ENCODE results near the gene TEAD1. TPM values are rescaled to one million over a fixed set of nuclear protein-coding genes. Genes with fewer than 3 reads are reported as not detected.

Gene TEAD1
- total RNA-seq, 2 donors from 2014 or later: 76.4 to 94.4 TPM

DNA sequence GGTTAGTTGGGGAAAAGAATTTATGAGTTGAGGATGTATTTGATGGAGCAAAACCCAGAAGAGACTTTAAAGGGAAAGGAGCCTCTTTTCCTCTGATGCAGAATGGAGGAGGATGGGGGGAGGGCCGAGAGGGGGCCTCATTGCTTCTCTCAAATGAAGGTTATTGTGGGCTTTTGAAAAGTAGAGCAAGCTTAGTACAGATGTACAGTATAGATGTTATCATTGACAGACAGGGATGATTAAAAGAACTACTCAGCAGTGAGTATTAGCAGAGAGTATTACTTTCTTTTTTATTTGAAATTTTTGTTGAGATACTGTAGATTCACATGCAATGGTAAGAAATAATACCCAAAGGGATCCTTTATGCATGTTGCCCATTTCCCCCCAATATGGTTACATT, 98.1 kb downstream of the TEAD1 start:
- H3K27me3 ChIP-seq (ENCODE audit: control insufficient read depth, insufficient read depth, low read length, poor library complexity, severe bottlenecking): no peaks in the 10 kb centered on the region
- Mint-ChIP-seq H3K4me3 (no peak overlapping the region), H3K36me3 (ENCODE audit: low read depth) (peaks cover 9% of the 10 kb centered on the region), H3K27me3 (ENCODE audit: insufficient read depth) (no peaks in the 10 kb centered on the region), H3K27ac (no peak overlapping the region), H3K4me1 (peaks cover 25% of the 10 kb centered on the region), H3K9me3 (no peaks in the 10 kb centered on the region)
- no peak overlapping the region for H3K4me3 ChIP-seq (ENCODE audit: low read length)
- no peaks in the 10 kb centered on the region for H3K9me3 ChIP-seq (ENCODE audit: control insufficient read depth, low read length)
- WGBS, 2 experiments (ENCODE audit: insufficient coverage in 1 of 2, insufficient read length in 1 of 2): 100% methylated on average over 1 of the region's 1 CpG
- DNase-seq: no peak
- peaks cover 61% of the 10 kb centered on the region for H3K36me3 ChIP-seq (ENCODE audit: control insufficient read depth, insufficient read depth, low read length)
- no peak overlapping the region for H3K9ac ChIP-seq (ENCODE audit: extremely low read depth, low read length, poor library complexity, severe bottlenecking)
- no peaks in the 10 kb centered on the region for H3K4me1 ChIP-seq (ENCODE audit: control insufficient read depth, insufficient read depth, low read length)
- TF ChIP-seq, protein P1, sequence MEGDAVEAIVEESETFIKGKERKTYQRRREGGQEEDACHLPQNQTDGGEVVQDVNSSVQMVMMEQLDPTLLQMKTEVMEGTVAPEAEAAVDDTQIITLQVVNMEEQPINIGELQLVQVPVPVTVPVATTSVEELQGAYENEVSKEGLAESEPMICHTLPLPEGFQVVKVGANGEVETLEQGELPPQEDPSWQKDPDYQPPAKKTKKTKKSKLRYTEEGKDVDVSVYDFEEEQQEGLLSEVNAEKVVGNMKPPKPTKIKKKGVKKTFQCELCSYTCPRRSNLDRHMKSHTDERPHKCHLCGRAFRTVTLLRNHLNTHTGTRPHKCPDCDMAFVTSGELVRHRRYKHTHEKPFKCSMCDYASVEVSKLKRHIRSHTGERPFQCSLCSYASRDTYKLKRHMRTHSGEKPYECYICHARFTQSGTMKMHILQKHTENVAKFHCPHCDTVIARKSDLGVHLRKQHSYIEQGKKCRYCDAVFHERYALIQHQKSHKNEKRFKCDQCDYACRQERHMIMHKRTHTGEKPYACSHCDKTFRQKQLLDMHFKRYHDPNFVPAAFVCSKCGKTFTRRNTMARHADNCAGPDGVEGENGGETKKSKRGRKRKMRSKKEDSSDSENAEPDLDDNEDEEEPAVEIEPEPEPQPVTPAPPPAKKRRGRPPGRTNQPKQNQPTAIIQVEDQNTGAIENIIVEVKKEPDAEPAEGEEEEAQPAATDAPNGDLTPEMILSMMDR (conservative IDR thresholded peaks at IDR 0.05): no peak
- no peak overlapping the region for H3K27ac ChIP-seq (ENCODE audit: low read depth, low read length)

DNA sequence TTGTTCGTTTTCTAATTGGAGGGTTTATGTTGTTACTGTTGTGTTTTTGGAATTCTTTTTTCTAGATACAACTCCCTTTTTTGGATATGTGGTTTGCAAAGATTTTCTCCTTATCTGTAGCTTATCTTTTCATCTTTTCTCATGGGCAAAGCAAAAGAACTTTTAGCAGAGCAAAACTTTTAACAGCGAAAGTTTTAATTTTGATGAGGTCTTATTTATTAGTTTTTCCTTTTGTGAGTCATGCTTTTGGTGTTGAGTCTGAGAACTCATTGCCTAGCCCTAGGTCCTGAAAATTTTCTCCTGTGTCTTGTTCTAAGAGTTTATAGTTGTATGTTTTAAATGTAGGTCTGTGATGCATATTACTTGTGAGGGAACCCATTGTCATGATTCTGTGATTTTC, 99.4 kb downstream of the TEAD1 start:
- Histone ChIP-seq H3K27me3 (ENCODE audit: control insufficient read depth, insufficient read depth, low read length, poor library complexity, severe bottlenecking) (no peaks in the 10 kb centered on the region), H3K9ac (ENCODE audit: extremely low read depth, low read length, poor library complexity, severe bottlenecking) (no peak overlapping the region), H3K4me1 (ENCODE audit: control insufficient read depth, insufficient read depth, low read length) (no peaks in the 10 kb centered on the region), H3K4me3 (ENCODE audit: low read length) (no peak overlapping the region), H3K36me3 (ENCODE audit: control insufficient read depth, insufficient read depth, low read length) (peaks cover 49% of the 10 kb centered on the region), H3K9me3 (ENCODE audit: control insufficient read depth, low read length) (no peaks in the 10 kb centered on the region), H3K27ac (ENCODE audit: low read depth, low read length) (no peak overlapping the region)
- no peak overlapping the region for H3K4me3 Mint-ChIP-seq
- no peak overlapping the region for H3K27ac Mint-ChIP-seq
- H3K36me3 Mint-ChIP-seq (ENCODE audit: low read depth): peaks cover 9% of the 10 kb centered on the region
- DNase-seq: no peak
- TF ChIP-seq, protein P1 (conservative IDR thresholded peaks at IDR 0.05): no peak
- 79 to 100% methylated on average over 1 to 2 of the region's 2 CpGs for WGBS, 2 experiments (ENCODE audit: insufficient coverage in 1 of 2, insufficient read length in 1 of 2)
- peaks cover 20% of the 10 kb centered on the region for H3K4me1 Mint-ChIP-seq
- H3K27me3 Mint-ChIP-seq (ENCODE audit: insufficient read depth): no peaks in the 10 kb centered on the region
- H3K9me3 Mint-ChIP-seq: no peaks in the 10 kb centered on the region

DNA sequence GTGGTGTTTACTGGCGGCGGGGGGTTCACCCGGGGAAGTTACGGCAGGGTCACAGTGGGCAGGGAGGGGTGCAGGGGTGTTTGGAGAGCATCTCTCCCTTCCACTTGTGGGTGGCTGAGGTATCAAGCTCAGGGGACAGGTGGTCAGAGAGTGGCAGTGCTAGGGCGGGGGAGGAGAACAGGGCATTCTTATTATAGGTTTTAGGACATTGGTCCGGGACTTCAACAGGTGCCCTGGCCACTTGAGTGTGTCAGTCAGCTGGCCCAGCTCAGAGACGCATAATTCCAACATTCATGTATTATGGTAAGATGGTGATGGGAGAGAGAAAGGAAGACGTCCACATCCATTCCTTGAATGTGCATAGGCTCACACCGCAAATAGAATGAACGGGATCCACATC, 101.7 kb downstream of the TEAD1 start:
- Mint-ChIP-seq H3K4me1 (peaks cover 15% of the 10 kb centered on the region), H3K9me3 (peaks cover 2% of the 10 kb centered on the region), H3K27me3 (ENCODE audit: insufficient read depth) (no peaks in the 10 kb centered on the region), H3K4me3 (no peak overlapping the region), H3K27ac (no peak overlapping the region), H3K36me3 (ENCODE audit: low read depth) (peaks cover 20% of the 10 kb centered on the region)
- peaks cover 12% of the 10 kb centered on the region for H3K9me3 ChIP-seq (ENCODE audit: control insufficient read depth, low read length)
- no peak overlapping the region for H3K27ac ChIP-seq (ENCODE audit: low read depth, low read length)
- 94 to 97% methylated on average over 7 to 10 of the region's 10 CpGs for WGBS, 2 experiments (ENCODE audit: insufficient coverage in 1 of 2, insufficient read length in 1 of 2)
- no peak overlapping the region for H3K4me3 ChIP-seq (ENCODE audit: low read length)
- no peaks in the 10 kb centered on the region for H3K4me1 ChIP-seq (ENCODE audit: control insufficient read depth, insufficient read depth, low read length)
- TF ChIP-seq, protein P1 (conservative IDR thresholded peaks at IDR 0.05): no peak
- no peak overlapping the region for H3K9ac ChIP-seq (ENCODE audit: extremely low read depth, low read length, poor library complexity, severe bottlenecking)
- H3K27me3 ChIP-seq (ENCODE audit: control insufficient read depth, insufficient read depth, low read length, poor library complexity, severe bottlenecking): no peaks in the 10 kb centered on the region
- H3K36me3 ChIP-seq (ENCODE audit: control insufficient read depth, insufficient read depth, low read length): peaks cover 55% of the 10 kb centered on the region
- no peak for DNase-seq
